C4-2B (cell line): ENCODE results near the gene OR11G2.

Source experiments
- ZFX ChIP-seq: fragments of 450-650 bp; IDR thresholded peaks from 2 replicates; pipeline ENCODE4 v1.6.1; 2017
- TF ChIP-seq, protein P1 (sequence below): fragments of 450-650 bp; conservative IDR thresholded peaks from 2 replicates; pipeline ENCODE4 v1.5.1; 2017; ENCODE audit warnings: mild to moderate bottlenecking

- TF ChIP-seq, protein P1, sequence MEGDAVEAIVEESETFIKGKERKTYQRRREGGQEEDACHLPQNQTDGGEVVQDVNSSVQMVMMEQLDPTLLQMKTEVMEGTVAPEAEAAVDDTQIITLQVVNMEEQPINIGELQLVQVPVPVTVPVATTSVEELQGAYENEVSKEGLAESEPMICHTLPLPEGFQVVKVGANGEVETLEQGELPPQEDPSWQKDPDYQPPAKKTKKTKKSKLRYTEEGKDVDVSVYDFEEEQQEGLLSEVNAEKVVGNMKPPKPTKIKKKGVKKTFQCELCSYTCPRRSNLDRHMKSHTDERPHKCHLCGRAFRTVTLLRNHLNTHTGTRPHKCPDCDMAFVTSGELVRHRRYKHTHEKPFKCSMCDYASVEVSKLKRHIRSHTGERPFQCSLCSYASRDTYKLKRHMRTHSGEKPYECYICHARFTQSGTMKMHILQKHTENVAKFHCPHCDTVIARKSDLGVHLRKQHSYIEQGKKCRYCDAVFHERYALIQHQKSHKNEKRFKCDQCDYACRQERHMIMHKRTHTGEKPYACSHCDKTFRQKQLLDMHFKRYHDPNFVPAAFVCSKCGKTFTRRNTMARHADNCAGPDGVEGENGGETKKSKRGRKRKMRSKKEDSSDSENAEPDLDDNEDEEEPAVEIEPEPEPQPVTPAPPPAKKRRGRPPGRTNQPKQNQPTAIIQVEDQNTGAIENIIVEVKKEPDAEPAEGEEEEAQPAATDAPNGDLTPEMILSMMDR, result no peak
- no peak for TF ChIP-seq ZFX
Measured at GRCh38 chr14:20191396-20191795, 700 bp downstream of the OR11G2 start.
